Keratinocyte (primary cell): ENCODE data around the gene KLHL35.

ENCODE experiments used
- EZH2 ChIP-seq: IDR thresholded peaks from one replicate; pipeline ENCODE4 v1.6.1; 2012; ENCODE audit warnings: inconsistent platforms, mild to moderate bottlenecking, low read length, moderate library complexity
- TF ChIP-seq, protein P1 (sequence below), 3 experiments: IDR thresholded peaks in 1 of 3; conservative IDR thresholded peaks in 1 of 3; optimal IDR thresholded peaks in 1 of 3; 2 replicates in 2 of 3; 3 replicates in 1 of 3; pipeline versions ENCODE3 to v1.5.1; 2011; ENCODE audit warnings: low read length in 3 of 3, mild to moderate bottlenecking in 3 of 3, moderate library complexity in 2 of 3, control low read depth in 1 of 3, inconsistent platforms in 1 of 3; ENCODE audit not compliant: insufficient read depth in 2 of 3; ENCODE audit errors: extremely low read depth in 1 of 3

DNA sequence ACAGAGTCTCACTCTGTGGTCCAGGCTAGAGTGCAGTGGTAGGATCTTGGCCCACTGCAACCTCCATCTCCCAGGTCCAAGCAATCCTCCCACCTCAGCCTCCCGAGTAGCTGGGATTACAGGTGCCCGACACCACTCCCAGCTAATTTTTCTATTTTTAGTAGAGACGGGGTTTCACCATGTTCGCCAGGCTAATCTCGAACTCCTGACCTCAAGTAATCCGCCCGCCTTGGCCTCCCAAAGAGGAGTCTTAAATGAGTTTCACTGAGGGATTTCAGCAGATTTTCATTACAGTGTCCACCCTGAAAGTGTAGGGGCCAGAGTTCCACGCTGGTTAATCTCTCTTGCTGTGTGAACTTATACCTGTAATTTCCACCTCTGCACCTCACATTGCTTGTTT, 34.1 kb downstream of the KLHL35 start:
- no peak for TF ChIP-seq EZH2
- TF ChIP-seq, protein P1, sequence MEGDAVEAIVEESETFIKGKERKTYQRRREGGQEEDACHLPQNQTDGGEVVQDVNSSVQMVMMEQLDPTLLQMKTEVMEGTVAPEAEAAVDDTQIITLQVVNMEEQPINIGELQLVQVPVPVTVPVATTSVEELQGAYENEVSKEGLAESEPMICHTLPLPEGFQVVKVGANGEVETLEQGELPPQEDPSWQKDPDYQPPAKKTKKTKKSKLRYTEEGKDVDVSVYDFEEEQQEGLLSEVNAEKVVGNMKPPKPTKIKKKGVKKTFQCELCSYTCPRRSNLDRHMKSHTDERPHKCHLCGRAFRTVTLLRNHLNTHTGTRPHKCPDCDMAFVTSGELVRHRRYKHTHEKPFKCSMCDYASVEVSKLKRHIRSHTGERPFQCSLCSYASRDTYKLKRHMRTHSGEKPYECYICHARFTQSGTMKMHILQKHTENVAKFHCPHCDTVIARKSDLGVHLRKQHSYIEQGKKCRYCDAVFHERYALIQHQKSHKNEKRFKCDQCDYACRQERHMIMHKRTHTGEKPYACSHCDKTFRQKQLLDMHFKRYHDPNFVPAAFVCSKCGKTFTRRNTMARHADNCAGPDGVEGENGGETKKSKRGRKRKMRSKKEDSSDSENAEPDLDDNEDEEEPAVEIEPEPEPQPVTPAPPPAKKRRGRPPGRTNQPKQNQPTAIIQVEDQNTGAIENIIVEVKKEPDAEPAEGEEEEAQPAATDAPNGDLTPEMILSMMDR (optimal IDR thresholded peaks at IDR 0.05 in 1 of 3, IDR thresholded peaks at IDR 0.05 in 1 of 3, conservative IDR thresholded peaks at IDR 0.05 in 1 of 3; ENCODE audit: extremely low read depth in 1 of 3, insufficient read depth in 2 of 3, low read length in 3 of 3) = no peak
